PC-3 (cell line): ENCODE measurements around the gene BPIFA3. TPM values are rescaled to one million over a fixed set of nuclear protein-coding genes. Genes with fewer than 3 reads are reported as not detected.

Experiments
- ATAC-seq: fragments of 200-7000 bp; cut with Tn5 transposase; 2 replicates; pipeline ENCODE4 v1.9.1; 2020; ENCODE audit warnings: mild to moderate bottlenecking, moderate library complexity
- BruUV-seq: library from RNA; stranded (reverse); fragments of 400-500 nt; replicated peaks from 2 replicates; lab custom pipeline; 2021; lab: Mats Ljungman, UMichigan
- CTCF ChIA-PET: fragments of 300-600 bp; sonication (Branson Sonifier 250); formaldehyde crosslinking; loops from one replicate; lab custom pipeline; 2022; ENCODE audit warnings: antibody characterized with exemption; lab: Charles Lee
- POLR2A ChIA-PET: fragments of 300-600 bp; sonication (Branson Sonifier 250); formaldehyde crosslinking; loops from one replicate; lab custom pipeline; 2022; ENCODE audit warnings: antibody characterized with exemption; ENCODE audit not compliant: unreplicated experiment; lab: Charles Lee
- DNase-seq: peaks from one replicate; pipeline ENCODE4 v3.0.0-alpha.2; 2015
- H2AFZ ChIP-seq: fragments of 300-600 bp; sonication (generic); 2 replicates; pipeline ENCODE4 v1.6.0; 2016; ENCODE audit warnings: antibody characterized with exemption, low read length
- H3F3A ChIP-seq: fragments of 300-600 bp; sonication (generic); one replicate; pipeline ENCODE4 v1.6.0; 2017; ENCODE audit warnings: antibody characterized with exemption, low read length, control low read depth, mild to moderate bottlenecking; ENCODE audit not compliant: unreplicated experiment
- H3K27ac ChIP-seq: fragments of 300-600 bp; sonication (generic); 2 replicates; pipeline ENCODE4 v1.5.1; 2016; ENCODE audit warnings: mild to moderate bottlenecking, low read length
- H3K27me3 ChIP-seq: fragments of 300-600 bp; sonication (generic); 2 replicates; pipeline ENCODE4 v1.6.1; 2016; ENCODE audit warnings: low read length, mixed read lengths
- H3K36me3 ChIP-seq: fragments of 300-600 bp; sonication (generic); 2 replicates; pipeline ENCODE4 v1.6.1; 2016; ENCODE audit warnings: low read depth, mixed run types, low read length, mixed read lengths
- H3K4me1 ChIP-seq: fragments of 300-600 bp; sonication (generic); 2 replicates; pipeline ENCODE4 v1.5.1; 2016; ENCODE audit warnings: low read length; ENCODE audit not compliant: insufficient read depth
- H3K4me2 ChIP-seq: fragments of 300-600 bp; sonication (generic); 2 replicates; pipeline ENCODE4 v1.6.0; 2016; ENCODE audit warnings: low read length
- H3K4me3 ChIP-seq: fragments of 300-600 bp; sonication (generic); 2 replicates; pipeline ENCODE4 v1.5.1; 2016; ENCODE audit warnings: mild to moderate bottlenecking, low read length, mixed read lengths
- H3K79me2 ChIP-seq: fragments of 300-600 bp; sonication (generic); 2 replicates; pipeline ENCODE4 v1.6.1; 2017; ENCODE audit warnings: low read length, mixed read lengths
- H3K9ac ChIP-seq: fragments of 300-600 bp; sonication (generic); 2 replicates; pipeline ENCODE4 v1.6.0; 2016; ENCODE audit warnings: mild to moderate bottlenecking, low read length
- H3K9me2 ChIP-seq: fragments of 300-600 bp; sonication (generic); replicated peaks from 2 replicates; pipeline ENCODE4 v1.6.1; 2016; ENCODE audit warnings: mixed run types, low read length, mixed read lengths
- H3K9me3 ChIP-seq: fragments of 300-600 bp; sonication (generic); 2 replicates; pipeline ENCODE4 v1.6.1; 2016; ENCODE audit warnings: low read length, mixed read lengths
- H4K20me1 ChIP-seq: fragments of 300-600 bp; sonication (generic); 2 replicates; pipeline ENCODE4 v1.6.1; 2016; ENCODE audit warnings: low read length, mixed read lengths
- EZH2 ChIP-seq: fragments of 300-600 bp; sonication (generic); IDR thresholded peaks from one replicate; pipeline ENCODE4 v1.6.1; 2017; ENCODE audit warnings: antibody characterized with exemption, mild to moderate bottlenecking, low read length; ENCODE audit not compliant: unreplicated experiment
- EZH2phosphoT487 ChIP-seq: fragments of 300-600 bp; sonication (generic); IDR thresholded peaks from 2 replicates; pipeline ENCODE4 v1.6.1; 2018; ENCODE audit warnings: mild to moderate bottlenecking, antibody characterized with exemption, low read length, borderline replicate concordance
- intact Hi-C: fragments of 100-400 bp; cut with micrococcal nuclease; formaldehyde crosslinking; loops from 2 replicates; pipeline ENCODE4 v1.9.0; 2023
- total RNA-seq: library from RNA; depleted of rRNA; stranded (reverse); fragments of >200 nt; gene quantifications from 2 replicates; pipeline ENCODE4 v1.2.3, GENCODE V29; 2014
- TF ChIP-seq, protein P1 (sequence below): fragments of 300-600 bp; sonication (generic); conservative IDR thresholded peaks from 2 replicates; pipeline ENCODE4 v1.5.1; 2017; ENCODE audit warnings: antibody characterized with exemption, low read depth, mild to moderate bottlenecking, low read length

Gene BPIFA3
- total RNA-seq, 1 experiment from 2014 or later: not detected

GRCh38 chr20:33176101-33176500, 41.1 kb upstream of the BPIFA3 start:
- DNase-seq (no peak), ATAC-seq (no peak)
- no peak overlapping the region for H2AFZ ChIP-seq
- no peak overlapping the region for H3K9ac ChIP-seq
- BruUV-seq: no TSS peak
- no peaks in the 10 kb centered on the region for H3K9me3 ChIP-seq
- H3K4me3 ChIP-seq: no peak overlapping the region
- H3K9me2 ChIP-seq: no peaks in the 10 kb centered on the region
- H3K4me1 ChIP-seq: no peaks in the 10 kb centered on the region
- H3K79me2 ChIP-seq: no peaks in the 10 kb centered on the region
- intact Hi-C loops: no loop called here
- H3F3A ChIP-seq: no peaks in the 10 kb centered on the region
- H3K36me3 ChIP-seq: no peaks in the 10 kb centered on the region
- TF ChIP-seq EZH2 (no peak), EZH2phosphoT487 (no peak)
- TF ChIP-seq, protein P1, sequence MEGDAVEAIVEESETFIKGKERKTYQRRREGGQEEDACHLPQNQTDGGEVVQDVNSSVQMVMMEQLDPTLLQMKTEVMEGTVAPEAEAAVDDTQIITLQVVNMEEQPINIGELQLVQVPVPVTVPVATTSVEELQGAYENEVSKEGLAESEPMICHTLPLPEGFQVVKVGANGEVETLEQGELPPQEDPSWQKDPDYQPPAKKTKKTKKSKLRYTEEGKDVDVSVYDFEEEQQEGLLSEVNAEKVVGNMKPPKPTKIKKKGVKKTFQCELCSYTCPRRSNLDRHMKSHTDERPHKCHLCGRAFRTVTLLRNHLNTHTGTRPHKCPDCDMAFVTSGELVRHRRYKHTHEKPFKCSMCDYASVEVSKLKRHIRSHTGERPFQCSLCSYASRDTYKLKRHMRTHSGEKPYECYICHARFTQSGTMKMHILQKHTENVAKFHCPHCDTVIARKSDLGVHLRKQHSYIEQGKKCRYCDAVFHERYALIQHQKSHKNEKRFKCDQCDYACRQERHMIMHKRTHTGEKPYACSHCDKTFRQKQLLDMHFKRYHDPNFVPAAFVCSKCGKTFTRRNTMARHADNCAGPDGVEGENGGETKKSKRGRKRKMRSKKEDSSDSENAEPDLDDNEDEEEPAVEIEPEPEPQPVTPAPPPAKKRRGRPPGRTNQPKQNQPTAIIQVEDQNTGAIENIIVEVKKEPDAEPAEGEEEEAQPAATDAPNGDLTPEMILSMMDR: no peak
- H3K4me2 ChIP-seq: no peak overlapping the region
- no peak overlapping the region for H3K27ac ChIP-seq
- ChIA-PET POLR2A (no interaction called here), CTCF (no interaction called here)
- no peaks in the 10 kb centered on the region for H4K20me1 ChIP-seq
- H3K27me3 ChIP-seq: peaks cover 4% of the 10 kb centered on the region; the same call in 1 of the 2 replicates

DNA sequence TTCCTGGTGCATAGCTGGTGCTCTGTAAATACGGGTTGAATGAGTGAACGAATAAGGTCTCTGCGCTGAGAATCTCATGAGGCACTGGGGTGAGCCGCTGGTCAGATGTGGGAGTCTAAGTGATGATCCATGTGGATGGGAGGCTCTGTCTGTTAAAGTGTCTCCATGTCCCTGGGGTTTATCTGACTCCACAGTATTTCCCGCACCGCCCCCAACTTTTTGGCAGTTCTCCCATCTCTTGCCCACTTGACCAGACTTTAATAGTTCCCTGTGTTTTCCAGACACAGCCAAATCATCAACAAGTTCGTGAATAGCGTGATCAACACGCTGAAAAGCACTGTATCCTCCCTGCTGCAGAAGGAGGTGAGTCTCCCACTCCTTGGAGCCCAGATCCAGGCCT, 39.3 kb upstream of the BPIFA3 start:
- ATAC-seq (no peak), DNase-seq (no peak)
- no peak overlapping the region for H3K4me2 ChIP-seq
- H3K36me3 ChIP-seq: no peaks in the 10 kb centered on the region
- H3K27me3 ChIP-seq: peaks cover 7% of the 10 kb centered on the region
- H3K4me3 ChIP-seq: no peak overlapping the region
- TF ChIP-seq EZH2phosphoT487 (no peak), EZH2 (no peak)
- TF ChIP-seq, protein P1: no peak
- BruUV-seq: no TSS peak
- H3K27ac ChIP-seq: no peak overlapping the region
- H3K4me1 ChIP-seq: no peaks in the 10 kb centered on the region
- intact Hi-C loops: no loop called here
- H4K20me1 ChIP-seq: no peaks in the 10 kb centered on the region
- H3F3A ChIP-seq: no peaks in the 10 kb centered on the region
- H2AFZ ChIP-seq: no peak overlapping the region
- no peak overlapping the region for H3K9ac ChIP-seq
- ChIA-PET CTCF (no interaction called here), POLR2A (no interaction called here)
- H3K9me3 ChIP-seq: no peaks in the 10 kb centered on the region
- H3K9me2 ChIP-seq: no peaks in the 10 kb centered on the region
- no peaks in the 10 kb centered on the region for H3K79me2 ChIP-seq

DNA sequence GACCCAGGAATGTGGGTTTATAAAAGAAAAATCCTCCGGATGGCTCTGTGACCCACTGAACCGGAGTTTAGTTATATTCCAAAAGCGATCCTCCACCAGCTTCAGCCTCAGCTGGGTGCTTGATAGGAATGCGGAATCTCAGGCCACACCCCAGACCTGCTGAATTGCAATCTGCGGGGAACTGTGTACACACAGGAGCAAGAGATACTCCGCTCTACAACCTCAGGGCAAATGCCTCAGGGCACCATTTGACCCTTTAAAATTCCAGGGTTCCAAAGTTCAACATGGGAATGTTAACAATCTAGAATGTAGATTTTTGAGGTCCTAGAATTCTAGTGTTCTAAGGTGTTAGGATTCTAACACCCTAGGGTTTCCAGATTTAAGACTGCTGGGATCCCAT, 38.4 kb upstream of the BPIFA3 start:
- Histone ChIP-seq H3K79me2 (no peaks in the 10 kb centered on the region), H4K20me1 (no peaks in the 10 kb centered on the region), H3K4me1 (no peaks in the 10 kb centered on the region), H3K9ac (no peak overlapping the region), H2AFZ (no peak overlapping the region), H3K4me2 (no peak overlapping the region), H3K27ac (no peak overlapping the region), H3K9me2 (no peaks in the 10 kb centered on the region), H3K27me3 (peaks cover 12% of the 10 kb centered on the region; the same call in 1 of the 2 replicates), H3K4me3 (no peak overlapping the region), H3K9me3 (no peaks in the 10 kb centered on the region), H3K36me3 (no peaks in the 10 kb centered on the region), H3F3A (no peaks in the 10 kb centered on the region)
- ChIA-PET CTCF (no interaction called here), POLR2A (no interaction called here)
- intact Hi-C loops: no loop called here
- peak; percentile 49 for DNase-seq
- TF ChIP-seq EZH2phosphoT487 (no peak), EZH2 (no peak)
- TF ChIP-seq, protein P1: no peak
- no TSS peak for BruUV-seq
- peak; percentile 56; the same call in 1 of the 2 replicates for ATAC-seq
